Measurements from ENCODE around the gene EAF1.
"Not testable (repeated sequence)": the region's sequence is repeated elsewhere in the genome, so short reads cannot be mapped to it uniquely, and the experiment has no call there.

The EAF1 gene

GRCh38 chr3:15453501-15453900, 26.1 kb downstream of the EAF1 start:
- no peak for DNase-seq

DNA sequence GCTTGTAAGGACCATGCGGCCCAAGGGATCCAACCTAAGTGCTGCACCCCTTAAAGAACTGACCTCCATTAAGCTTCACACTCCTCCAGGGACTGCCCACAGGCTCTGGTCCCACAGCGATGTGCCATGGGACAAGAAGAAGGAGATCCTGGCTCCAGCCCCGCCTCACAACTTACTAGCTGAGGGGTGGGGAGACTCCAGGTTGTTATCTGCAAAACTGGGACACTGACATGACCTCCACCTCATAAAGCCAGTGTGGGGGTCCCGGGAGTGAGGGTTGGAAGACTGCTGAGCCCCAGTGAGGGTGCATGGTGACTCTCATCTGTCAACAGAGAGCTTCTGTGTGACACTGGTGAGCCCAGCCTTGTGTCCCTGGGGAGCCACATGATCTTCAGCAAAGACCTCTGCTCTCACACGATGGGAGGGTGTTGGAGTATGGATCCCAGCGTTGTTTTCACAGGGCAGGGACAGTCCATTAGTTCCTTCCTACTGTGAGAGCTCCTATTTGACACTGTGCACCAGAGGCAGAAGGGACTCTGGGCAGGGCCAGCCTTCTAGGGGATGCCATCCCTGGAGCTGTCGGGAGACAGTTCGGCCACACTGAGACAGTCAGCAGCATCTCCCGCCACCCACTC, 26.7 kb downstream of the EAF1 start:
- DNase-seq: no peak

- DNase-seq: no peak
Measured at GRCh38 chr3:15454965-15455364, 27.6 kb downstream of the EAF1 start.

DNA sequence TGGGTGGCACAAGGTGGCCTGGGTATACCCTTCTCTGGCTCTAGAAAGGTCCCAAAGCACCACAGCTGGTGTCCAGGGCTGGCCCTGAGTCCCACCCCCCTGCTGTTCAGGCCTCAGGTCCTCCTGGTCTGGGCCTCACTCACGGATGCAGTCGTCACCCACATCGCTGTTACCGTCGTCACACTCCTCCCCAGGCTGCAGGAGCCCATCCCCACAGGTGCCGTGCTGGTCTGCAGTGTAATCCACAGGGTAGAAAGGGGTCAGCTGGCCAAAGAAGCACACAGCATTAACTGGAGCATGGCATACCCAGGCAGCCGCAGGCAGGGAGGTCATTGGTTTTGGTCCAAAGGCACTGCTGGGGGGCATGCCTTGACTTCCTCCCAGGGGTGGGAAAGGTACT, 28.4 kb downstream of the EAF1 start:
- no peak for DNase-seq

DNA sequence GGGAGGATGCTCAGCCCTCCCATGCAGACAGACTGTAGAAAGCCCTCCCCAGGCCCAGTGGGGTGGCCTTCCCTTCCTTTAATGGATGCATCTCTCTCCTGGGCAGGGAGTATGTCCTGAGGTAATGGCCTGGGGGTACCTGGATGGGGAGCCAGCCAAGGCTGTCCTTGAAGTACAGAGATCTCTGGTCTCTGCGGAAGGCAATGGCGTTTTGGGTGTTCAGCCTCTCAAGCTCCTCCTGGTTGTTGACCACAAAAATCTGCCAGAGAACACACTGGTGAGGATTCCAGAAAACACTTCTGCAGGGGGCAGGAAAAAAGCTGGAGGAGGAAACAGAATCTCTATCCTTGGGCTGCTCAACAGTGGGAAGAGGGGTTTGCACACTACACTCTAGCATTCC, 28.9 kb downstream of the EAF1 start:
- DNase-seq: no peak

DNA sequence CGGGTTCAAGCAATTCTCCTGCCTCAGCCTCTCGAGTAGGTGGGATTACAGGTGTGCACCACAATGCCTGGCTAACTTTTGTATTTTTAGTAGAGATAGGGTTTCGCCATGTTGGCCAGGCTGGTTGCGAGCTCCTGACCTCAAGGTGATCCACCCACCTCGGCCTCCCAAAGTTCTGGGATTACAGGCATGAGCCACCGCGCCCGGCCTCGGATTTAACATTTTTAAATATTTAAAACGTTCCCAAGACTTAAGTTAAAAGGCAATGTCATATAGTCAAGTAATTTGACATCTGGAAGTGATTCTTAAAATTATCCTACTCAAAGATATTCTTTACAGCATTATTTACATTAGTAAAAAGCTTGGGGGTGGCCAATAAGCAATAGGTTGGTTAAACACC, 29.5 kb downstream of the EAF1 start:
- DNase-seq: not testable (repeated sequence)

GRCh38 chr3:15458212-15458780, 30.9 kb downstream of the EAF1 start:
- DNase-seq: no peak

- DNase-seq: no peak
Measured at GRCh38 chr3:15460891-15461531, 33.6 kb downstream of the EAF1 start.

DNA sequence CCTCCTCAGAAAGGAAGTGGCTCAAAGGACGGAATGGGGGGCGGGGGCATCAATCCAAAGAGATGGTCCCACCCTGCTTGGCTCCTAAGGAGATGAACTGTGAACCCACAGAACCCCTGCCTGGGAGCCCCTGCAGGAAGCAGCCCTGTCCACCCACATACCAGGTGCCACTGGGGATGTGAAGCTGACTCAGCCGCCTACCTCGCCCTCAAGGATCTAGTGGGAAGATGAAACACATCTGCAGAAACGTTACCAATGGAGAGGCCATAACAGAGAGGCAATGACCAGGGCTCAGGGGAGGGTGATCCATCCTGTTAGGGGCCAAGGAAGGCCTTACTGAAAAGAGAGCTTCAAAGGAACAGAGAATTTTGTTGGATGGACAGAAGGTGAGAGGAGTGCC, 35.1 kb downstream of the EAF1 start:
- DNase-seq: no peak

DNA sequence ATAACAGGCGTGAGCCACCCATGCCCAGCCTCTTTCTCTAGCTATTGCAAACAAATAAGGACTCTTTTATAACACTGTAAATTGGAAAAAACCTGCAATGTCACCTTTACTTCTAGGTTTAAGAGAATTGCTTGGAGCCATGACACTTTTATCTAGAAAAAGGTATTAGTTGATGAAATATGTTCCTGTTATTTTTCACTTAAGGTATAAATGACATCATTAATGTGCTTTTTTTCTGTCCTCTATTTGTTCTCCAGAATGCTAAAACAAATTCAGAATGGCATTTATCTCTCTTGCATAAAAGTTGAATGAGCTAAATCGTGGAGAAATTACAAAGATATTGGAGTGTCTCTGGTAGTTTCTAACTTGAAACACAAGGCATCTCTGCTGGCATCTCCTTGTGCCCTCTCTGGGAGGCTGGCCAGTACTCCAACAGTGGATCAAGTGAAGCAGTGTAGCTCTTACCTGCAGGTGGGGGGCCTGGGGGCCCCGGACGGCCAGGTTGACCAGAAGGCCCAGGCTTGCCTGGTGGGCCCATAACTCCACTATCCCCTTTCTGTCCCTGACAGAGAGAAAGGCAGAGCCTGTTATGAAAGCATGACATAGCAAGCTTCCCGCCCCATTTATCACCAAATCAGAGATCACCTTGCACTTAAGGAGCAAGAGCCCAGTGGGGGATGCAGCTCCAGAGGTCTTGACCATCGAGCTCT, 38.6 kb downstream of the EAF1 start:
- DNase-seq: no peak

GRCh38 chr3:15467227-15468181, 40.1 kb downstream of the EAF1 start:
- DNase-seq: no peak

- DNase-seq: no peak
Measured at GRCh38 chr3:15470261-15470660, 42.9 kb downstream of the EAF1 start.

GRCh38 chr3:15470849-15471248, 43.5 kb downstream of the EAF1 start:
- DNase-seq: no peak

DNA sequence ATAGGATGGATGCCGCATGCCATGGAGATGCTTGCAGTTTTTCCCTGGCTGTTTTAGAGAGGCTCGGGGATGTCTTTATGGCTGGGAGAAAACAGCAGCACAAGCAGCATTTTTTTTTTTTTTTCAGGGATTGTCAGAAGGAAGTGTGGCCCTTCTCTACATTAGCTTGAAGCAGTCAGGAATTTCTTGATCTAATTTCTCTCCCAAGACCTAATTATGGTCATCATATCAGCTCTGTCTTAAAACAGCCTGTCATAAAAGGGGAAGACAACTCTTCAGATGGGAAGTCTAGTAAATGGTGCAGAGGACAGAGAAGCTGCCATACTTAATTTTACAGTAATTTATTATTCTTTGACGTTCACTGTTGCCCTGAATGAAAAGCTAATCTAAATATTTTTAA, 44.5 kb downstream of the EAF1 start:
- no peak for DNase-seq

- DNase-seq: no peak
Measured at GRCh38 chr3:15475161-15475560, 47.8 kb downstream of the EAF1 start.

GRCh38 chr3:15476378-15476777, 49.0 kb downstream of the EAF1 start:
- DNase-seq: no peak

DNA sequence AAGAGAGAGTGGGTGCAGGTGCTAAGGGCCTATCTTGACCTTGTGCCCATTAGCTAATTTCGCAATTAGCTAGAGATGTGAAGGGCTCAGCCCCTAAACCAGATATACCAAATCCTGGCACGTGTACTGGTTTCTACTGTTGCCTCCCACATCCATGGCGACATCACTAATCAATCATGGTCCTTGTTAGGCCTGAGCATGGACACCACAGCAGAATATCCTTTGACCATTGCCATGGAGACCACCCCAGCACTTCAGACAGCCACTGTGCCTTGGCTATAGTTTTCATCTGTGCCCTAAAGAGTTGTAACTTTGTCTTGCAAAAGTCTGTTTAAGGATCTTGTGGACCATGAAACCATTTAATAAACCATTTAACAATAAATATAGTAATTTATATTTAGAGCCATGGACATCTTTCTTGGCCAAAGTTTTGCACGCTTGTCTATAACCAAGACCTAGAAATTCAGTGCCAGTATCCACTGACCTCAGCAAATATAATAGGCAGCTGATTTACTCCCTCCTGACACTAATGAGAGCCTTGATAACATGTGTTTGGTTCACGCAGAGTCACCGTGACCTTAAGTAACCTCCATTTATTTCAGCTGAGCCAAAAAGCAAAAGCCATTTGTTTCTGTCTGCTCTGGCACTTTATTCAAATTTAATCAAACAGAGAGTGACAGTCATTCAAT, 50.7 kb downstream of the EAF1 start:
- DNase-seq: no peak

DNA sequence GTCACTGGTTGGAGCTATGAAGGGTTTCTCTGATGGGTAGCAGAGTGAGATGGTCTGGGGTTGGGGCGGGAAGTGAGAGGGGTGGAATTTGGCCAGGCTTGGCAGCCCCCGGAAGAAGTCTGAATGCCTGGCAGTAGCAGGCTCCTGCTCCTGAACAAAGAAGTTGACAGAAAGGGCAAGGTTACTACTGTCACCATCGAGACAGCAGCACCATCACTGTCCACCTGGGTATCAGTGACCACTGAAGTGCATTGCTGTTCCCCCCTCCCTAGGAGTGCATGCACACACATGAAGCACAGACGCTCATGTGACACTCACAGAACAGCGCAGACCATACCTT, 51.2 kb downstream of the EAF1 start:
- DNase-seq: no peak

DNA sequence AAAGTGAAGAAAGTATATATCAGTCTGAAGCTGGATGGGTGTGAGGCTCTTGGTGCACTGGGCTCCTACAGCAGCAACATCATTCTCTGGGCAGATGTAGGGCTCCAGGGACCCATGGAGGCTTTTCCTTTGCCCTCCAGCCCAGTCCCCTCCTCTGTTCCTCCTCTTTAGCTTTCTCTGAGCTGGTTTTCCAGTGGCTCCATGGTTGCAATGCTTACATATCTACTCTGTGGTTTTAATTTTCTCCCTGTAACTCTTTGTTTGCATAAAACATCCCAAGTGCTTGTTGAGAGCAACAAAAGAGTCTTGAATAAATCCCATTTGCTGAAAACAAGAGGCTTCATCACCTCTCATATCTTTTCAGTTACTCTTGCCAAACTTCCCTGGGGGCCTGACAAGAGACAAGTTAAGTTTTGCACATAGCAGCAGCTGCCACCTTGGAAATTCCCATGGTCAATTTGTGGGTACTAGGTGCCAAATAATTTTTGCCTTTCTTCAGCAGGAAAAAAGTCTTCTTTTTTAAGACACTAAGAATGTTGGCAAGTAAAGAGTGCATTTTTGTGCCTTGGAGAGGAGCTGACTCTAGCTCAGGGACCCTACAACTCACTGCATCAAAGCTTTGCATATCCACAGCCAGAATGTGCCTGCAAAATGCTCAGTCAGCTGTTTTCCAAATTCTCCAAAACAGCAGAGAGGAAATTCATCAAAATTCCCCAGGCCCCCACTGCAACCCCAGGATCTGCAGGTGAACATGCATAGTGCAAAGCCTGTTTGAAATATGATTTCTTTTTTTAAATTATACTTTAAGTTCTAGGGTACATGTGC, 52.2 kb downstream of the EAF1 start:
- no peak for DNase-seq

DNA sequence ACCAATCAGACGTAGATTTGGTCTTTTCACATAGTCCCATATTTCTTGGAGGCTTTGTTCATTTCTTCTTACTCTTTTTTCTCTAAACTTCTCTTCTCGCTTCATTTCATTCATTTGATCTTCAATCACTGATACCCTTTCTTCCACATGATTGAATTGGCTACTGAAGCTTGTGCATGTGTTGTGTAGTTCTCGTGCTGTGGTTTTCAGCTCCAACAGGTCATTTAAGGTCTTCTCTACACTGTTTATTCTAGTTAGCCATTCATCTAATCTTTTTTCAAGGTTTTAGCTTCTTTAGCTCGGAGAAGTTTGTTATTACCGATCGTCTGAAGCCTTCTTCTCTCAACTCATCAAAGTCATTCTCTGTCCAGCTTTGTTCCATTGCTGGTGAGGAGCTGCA, 57.2 kb downstream of the EAF1 start:
- DNase-seq: not testable (repeated sequence)

DNA sequence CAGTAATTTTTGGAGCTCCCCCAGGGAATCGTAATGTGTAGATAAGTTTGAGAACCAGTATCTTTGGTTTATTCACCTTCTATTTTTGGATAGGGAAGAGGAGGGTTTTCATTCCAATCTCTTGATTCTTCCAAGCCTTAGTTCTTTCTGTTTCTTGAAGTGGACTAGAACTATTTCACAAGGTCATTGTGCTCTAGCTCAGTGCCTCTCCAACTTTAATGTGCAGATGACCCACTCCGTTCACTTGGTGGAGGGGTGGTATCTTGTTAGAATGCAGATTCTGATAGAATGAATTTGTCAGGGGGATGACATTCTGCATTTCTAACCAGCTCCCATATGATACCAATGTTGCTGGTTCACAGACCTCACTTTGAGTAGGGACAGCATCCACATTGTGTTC, 58.6 kb downstream of the EAF1 start:
- no peak for DNase-seq

Measured in right hindlimb (tissue), 1 donor.